MV-4-11 (cell line): ENCODE results near the gene PCGF3.
A peak's percentile ranks its signal among the peaks of the same experiment; 100 is the strongest.
"Not testable (repeated sequence)": the region's sequence is repeated elsewhere in the genome, so short reads cannot be mapped to it uniquely, and the experiment has no call there.

Source experiments
- DNase-seq: peaks from one replicate; lab custom pipeline; 2025; lab: John Stamatoyannopoulos, UW

Gene PCGF3

DNA sequence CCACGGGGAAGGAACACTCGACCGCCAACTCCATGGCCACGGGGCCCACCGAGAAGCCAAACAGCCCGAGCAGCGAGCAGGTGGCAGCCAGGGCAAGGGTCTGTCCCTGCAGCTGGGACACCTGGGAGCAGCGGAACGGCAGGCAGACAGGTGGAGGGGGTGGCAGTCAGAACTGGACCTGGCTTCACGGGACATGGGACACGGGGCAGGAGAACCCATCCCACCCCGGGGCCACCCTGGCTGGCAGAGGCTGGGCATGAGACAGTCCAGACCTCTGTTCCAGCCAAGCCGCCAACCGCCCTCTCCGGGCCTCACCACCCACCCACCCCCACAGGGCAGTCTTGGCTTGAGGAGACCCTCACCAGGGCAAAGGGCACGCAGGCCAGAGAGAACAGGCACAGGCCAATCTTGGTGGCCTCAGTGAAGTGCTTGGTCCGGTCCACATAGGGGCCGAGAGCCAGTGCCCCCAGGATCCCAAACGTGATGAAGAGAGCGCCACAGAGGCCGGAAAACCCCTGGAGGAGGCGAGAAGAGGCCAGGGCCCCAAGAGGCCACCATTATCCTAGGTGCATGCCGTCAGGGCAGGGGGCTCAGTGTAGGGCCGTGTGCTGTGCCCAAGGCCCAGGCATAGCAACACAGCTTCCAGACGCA is 22.3 kb upstream of the PCGF3 start:
- no peak for DNase-seq

DNA sequence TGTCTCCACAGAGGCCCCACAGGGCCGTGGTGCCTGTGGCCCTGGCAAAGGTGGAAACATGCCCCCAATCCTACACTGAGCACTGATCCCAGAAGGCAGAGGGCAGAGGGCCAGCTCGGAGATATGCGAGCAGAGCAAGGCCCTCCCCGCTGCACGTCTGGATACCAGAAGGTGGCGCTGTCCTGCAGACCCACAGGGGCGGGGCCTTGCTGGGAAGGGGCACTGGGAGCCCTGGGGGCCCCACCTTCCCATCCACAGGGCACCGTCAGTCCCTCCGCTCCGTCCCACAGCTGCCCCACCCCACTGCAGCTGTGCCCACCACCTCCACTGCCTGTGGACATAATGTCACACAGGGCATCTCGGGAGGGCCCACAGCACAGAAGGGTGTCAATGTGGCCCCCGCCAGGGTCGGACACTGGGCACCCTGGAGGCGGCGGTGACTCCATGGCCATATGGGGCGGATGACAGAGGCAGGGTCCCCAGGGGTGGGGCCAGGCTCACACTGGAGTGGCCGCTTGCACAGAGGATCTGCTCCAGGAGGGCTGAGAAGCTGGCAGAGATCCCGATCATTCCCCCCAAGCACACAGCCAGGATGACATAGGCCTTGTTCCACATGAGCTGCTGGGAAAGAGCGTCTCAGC is 21.5 kb upstream of the PCGF3 start:
- DNase-seq: no peak

DNA sequence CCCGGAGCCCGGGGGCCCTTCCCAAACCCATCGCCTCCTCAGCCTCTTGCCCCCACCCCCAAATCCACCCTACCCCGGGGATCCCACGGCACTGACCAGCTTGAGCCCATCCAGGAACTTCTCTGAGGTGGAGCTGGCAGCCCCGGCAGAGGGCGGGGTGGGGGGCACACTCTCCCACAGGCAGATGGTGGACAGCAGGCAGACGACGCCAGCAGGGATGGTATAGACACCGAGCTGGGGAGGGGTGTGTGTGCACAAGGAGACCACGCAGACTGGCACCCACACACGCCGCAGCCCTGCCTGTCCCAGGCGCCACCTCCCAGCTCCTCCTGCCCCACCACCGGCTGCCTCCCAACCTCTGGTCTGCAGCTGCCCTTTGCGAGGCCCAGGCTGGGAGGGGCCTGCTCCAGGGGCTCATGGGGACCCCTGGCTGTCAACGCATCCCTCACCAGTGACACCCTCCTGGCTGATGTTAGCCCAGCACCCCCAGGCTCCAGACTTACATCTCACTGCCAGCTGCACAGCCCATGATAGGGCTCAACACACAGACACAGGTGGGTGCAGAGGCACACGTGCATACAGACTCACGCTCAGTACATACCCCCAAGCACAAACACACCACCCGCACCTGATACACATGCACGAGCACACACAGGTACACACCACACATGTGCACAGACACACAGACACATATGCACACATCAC is 20.9 kb upstream of the PCGF3 start:
- DNase-seq: no peak

DNA sequence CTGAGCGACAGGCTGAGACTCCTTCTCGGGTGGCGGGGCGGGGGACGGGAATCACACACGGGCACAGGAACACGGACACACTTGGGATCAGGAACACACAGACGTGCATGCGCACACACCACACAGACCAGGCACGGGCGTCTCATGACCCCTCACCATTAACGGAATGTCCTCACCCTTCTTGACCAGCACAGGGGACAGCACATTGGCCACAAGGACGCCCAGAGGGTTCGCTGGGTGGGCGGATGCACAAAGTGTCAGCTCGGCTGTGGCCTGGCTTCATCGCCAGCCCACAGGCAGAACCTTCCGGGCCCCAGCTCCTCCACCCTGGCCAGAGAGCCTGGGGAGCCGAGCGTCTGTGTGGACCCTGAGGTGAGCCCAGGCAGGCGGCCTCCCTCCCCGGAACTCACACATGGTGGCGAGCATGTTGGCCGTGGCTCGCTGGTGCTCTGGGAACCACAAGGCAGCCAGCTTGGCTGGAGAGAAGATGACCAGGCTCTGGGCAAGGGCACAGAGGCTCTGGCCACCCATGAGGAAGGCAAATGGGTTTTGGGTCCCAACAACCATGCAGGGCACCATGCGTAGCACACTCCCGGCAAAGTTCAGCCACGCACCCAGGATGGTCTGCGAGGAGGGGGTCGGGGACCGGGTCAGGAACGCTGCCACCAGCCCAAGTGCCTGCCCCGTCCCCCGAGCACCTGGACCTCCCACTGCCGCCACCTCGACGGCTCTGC is 19.8 kb upstream of the PCGF3 start:
- no peak for DNase-seq

DNA sequence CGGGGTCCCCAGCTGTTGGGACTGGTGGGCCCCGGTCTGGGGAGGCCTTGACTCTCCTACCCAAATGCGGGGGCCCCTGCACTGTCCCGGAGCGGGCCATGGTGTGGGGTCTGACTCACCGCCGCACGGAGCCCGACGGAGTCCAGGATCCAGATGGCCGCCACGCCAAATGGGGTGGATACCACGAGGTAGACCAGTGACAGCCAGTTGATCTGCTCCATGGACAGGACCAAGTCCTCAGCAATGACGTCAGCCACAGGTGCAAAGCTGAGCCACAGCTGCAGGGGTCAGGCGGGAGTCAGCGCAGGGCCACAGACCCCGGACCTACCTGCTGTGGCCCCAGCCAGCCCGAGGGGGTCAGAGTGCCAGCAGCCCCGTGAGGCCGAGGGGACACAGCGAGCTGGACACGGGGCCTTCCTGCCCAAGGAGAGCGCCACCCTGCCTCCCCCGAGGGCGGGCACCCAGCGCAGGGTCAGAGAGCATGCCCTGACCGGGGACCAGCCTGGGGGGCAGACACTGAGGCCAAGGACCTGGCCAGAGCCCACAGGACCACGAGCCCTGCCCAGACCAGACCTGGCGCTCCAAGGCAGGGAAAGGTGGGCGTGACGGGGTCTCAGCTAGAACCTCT is 19.1 kb upstream of the PCGF3 start:
- DNase-seq: no peak

- peak; percentile 87 for DNase-seq
Measured at GRCh38 chr4:687048-687970, 18.3 kb upstream of the PCGF3 start.

DNA sequence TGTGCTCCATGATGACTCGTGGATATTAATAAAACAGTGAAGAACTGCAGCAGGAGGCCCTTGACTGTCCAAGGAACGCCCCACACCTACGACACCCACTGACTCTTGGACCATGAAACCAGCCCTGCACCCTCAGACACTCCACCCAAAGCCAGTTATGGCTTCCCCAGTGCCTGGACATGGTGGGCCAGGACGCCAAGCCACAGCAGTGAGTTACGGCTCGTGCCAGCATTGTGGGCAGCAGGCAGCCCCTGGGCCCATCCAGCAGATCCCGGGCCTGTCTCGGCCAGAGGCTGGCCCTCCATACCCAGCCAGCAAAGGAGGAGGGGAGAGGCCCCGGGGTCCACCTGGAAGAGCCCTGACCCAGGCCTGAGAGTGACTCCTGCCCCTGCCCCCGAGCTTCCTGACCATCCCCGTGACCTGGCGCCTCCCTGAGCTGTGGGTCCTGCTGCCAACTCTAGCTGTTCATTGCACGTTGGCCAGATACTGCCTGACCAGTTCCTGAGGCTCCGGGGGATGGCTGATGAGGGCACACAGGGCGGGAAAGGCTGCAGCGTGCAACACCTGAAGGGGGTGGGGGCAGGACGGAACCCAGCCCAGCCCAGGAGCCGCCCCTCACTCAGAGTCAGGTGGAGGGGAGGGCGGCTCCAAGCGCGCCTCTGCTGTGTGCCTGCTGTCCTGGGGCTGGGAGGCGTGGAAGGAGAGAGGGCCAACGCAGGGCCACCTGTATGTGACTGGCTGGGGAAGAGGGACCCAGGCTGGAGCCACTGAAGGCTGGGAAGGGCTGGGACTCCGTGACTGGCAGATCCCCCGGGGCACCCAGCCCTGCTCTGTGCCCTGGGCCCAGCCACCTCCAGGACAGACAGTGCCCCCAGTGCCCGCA is 17.4 kb upstream of the PCGF3 start:
- DNase-seq: no peak

DNA sequence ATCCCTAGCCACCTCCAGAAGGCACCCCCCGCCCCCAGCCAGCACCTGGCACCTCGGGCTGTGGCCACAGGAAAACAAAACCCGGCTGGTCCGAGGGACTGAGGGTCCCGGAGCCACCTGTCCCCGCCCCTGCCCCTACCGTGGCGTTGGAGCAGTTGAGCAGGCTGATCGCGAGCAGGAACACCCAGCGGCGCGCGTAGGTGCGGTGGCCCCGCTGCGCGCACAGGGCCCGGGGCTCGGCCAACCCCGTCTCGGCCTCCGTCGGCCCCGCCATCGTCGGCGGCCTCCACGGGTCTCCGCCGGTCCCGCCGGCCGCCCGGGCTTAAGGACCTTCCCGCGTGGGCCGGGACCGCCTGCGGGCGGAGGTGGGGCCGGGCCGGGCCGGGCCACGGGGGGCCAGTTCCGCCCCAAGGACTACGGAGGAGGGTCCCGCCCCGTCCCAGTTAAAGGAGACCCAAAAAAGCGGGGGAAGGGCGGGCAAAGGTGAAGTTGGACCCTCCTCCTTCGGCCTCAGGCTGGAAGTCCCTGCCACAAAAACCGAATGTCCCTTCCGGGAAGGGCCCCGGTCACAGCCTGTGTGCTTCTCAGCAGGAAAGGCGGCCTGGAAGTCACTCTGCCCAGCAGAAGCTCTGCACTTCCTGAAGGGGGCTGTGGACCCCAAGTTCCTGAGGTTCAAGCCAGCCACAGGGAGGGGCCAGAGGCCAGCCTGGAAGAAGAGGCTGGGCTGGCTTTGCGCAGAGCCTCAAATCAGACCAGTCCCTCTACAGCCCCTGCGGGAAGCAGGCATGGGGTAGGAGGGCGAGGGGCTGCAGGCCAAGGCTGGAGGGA is 16.6 kb upstream of the PCGF3 start, which contains the start of gene SLC49A3:
TSS of gene SLC49A3 (minus strand) at position 298 of the 828 bp plus-strand sequence. CDS start at position 274, 24 bp downstream.
- no peak for DNase-seq

GRCh38 chr4:689723-690122 is 15.9 kb upstream of the PCGF3 start:
- DNase-seq: no peak

DNA sequence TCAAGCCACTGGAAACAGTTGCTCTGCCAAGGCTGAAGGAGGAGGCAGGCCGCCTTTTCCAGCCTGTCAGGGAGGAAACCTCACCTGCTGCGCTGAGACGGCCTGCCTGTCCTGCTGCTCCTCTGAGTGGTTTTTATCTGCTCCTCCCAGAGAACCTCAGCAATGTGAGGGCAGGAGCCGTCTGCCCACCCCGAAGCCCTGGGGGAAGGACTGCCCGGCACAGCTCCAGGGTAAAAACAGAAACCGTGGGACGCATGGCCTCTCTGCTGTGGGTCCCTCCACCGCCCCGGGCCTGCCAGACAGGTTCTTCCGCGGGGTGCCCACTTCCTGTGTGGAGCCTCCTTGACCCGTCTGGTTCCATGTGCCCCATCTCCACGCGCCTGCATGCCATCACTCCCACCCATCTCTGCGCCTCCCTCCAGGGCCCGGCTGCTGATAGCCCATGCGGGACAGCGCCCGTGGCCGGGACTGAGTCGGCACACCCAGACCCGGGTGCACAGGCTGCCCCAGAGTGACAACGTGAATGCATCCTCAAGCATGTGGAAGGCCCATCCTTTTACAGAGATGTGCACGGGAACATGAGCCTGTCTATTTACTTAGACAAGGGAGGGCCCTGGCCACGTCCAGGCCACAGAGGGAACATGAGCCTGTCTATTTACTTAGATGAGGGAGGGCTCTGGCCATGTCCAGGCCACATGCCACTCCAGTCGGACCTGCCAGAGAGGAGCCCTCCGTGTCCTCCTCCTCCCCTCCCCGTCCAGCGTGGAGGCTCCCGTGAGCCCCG is 12.7 kb upstream of the PCGF3 start:
- DNase-seq: no peak

- not testable (repeated sequence) for DNase-seq
Measured at GRCh38 chr4:694341-694940, 11.2 kb upstream of the PCGF3 start.

- no peak for DNase-seq
Measured at GRCh38 chr4:699816-700580, 5.6 kb upstream of the PCGF3 start.

DNA sequence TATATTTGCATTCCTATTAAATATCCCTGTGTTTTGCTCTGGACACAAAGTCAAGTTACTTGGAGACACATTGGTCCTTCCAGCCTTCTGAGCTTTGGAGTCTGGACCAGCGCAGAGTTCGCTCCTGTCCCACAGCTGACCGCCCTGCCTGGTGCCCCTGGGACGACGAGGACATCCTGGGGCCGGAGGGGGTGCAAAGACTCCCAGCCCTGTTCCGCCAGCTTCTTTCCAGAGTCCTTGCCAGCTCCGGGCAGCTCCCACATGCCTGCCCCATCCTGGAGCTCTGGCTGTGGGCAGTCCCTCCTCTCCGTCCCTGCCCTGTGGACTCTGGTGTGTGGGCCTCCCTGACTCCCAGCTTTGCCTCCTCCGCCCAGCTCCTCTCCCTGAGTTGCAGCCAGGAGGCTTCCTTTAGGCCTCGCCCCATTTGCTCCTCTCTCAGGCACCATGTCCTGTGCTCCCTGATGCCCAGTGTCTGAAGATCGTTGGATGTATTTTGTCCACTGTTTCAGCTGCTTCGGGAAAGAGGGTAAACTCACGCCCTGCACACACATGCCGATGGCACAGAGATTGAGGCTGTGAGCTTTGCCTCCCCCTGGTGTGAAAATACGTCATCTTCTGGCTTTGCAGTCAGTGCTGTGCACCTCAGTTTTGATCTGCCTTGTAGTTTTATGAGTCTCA is 4.9 kb upstream of the PCGF3 start:
- no peak for DNase-seq

DNA sequence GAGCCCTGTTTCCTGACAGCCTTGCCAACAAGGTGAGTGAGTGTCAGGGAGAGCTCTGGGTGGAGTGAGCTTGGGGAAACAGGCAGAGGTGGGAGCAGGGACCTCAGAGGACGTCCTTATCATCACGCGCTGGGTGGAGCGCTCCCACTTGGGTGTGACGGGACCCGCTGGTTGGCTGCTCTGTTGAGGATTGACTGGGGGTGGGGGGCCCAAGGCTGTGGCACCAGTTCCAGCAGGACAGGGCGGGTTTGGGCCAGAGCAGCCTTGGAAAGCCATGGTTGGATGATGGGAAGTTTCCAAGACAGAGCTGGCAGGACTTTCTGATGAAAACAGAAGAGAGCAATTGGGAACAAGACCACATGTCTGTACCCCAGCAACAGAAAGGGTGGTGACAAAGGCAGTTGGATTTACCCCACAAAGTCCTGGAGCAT is 3.0 kb upstream of the PCGF3 start:
- DNase-seq: no peak

GRCh38 chr4:703336-704197 is 2.1 kb upstream of the PCGF3 start:
- DNase-seq: no peak
